Immature natural killer cell (primary cell): ENCODE measurements around the gene CDK14. TPM values are rescaled to one million over a fixed set of nuclear protein-coding genes. Genes with fewer than 3 reads are reported as not detected.

ENCODE experiments used
- DNase-seq, 3 donors: peaks; one replicate each; pipeline ENCODE4 v3.0.0; 2022; ENCODE audit warnings: mixed read lengths in 1 of 3
- H3K27ac Mint-ChIP-seq, 6 donors: one replicate each; pipeline ENCODE4 v1.8.0; 2020; ENCODE audit warnings: mixed read lengths in 6 of 6, mild to moderate bottlenecking in 5 of 6, inconsistent platforms in 4 of 6, moderate library complexity in 3 of 6
- H3K27me3 Mint-ChIP-seq, 3 donors: one replicate each; pipeline ENCODE4 v1.8.0; 2020 to 2021; ENCODE audit warnings: low read depth in 3 of 3, mild to moderate bottlenecking in 3 of 3, mixed read lengths in 3 of 3, moderate library complexity in 3 of 3, inconsistent platforms in 1 of 3
- H3K36me3 Mint-ChIP-seq, 3 donors: one replicate each; pipeline ENCODE4 v1.8.0; 2020; ENCODE audit warnings: mixed read lengths in 3 of 3, inconsistent platforms in 2 of 3, mild to moderate bottlenecking in 2 of 3
- H3K4me1 Mint-ChIP-seq, 2 donors: one replicate each; pipeline ENCODE4 v1.8.0; 2020; ENCODE audit warnings: inconsistent platforms in 2 of 2, mild to moderate bottlenecking in 2 of 2, mixed read lengths in 2 of 2, moderate library complexity in 1 of 2
- H3K4me3 Mint-ChIP-seq, 5 donors: one replicate each; pipeline ENCODE4 v1.8.0; 2020; ENCODE audit warnings: mild to moderate bottlenecking in 5 of 5, mixed read lengths in 5 of 5, inconsistent platforms in 3 of 5, moderate library complexity in 3 of 5
- H3K9me3 Mint-ChIP-seq, 6 donors: one replicate each; pipeline ENCODE4 v1.8.0; 2020; ENCODE audit warnings: mild to moderate bottlenecking in 6 of 6, mixed read lengths in 6 of 6, inconsistent platforms in 4 of 6, moderate library complexity in 3 of 6
- polyA plus RNA-seq, 3 donors: library from polyadenylated mRNA; unstranded; fragments of 300-500 nt; fragmentation: Illumina TruSeq; gene quantifications; one replicate each; pipeline ENCODE4 v1.2.3, GENCODE V29; 2021

The CDK14 gene
- polyA plus RNA-seq, 3 donors from 2014 or later: 0.22 TPM; not detected in 2

- Mint-ChIP-seq H3K4me1 (no peaks in the 10 kb centered on the region), H3K27me3 (peaks cover 0 to 4% (median 2%) of the 10 kb centered on the region in 3 donors), H3K9me3 (peaks cover 0 to 9% (median 2%) of the 10 kb centered on the region in 6 donors), H3K27ac (no peak overlapping the region), H3K4me3 (no peak overlapping the region), H3K36me3 (no peaks in the 10 kb centered on the region)
- no peak for DNase-seq
Measured at GRCh38 chr7:91091631-91092030, 495.5 kb downstream of the CDK14 start.

GRCh38 chr7:91093181-91093580, 497.1 kb downstream of the CDK14 start:
- Mint-ChIP-seq H3K4me1 (no peaks in the 10 kb centered on the region), H3K36me3 (no peaks in the 10 kb centered on the region), H3K27ac (no peak overlapping the region), H3K4me3 (no peak overlapping the region), H3K9me3 (peaks cover 0 to 9% (median 2%) of the 10 kb centered on the region in 6 donors), H3K27me3 (peaks cover 0 to 4% (median 0%) of the 10 kb centered on the region in 3 donors)
- no peak for DNase-seq

- H3K9me3 Mint-ChIP-seq: peaks cover 0 to 9% (median 3%) of the 10 kb centered on the region in 6 donors
- H3K27ac Mint-ChIP-seq: no peak overlapping the region
- no peaks in the 10 kb centered on the region for H3K4me1 Mint-ChIP-seq
- no peak for DNase-seq
- H3K27me3 Mint-ChIP-seq: no peaks in the 10 kb centered on the region
- H3K36me3 Mint-ChIP-seq: no peaks in the 10 kb centered on the region
- no peak overlapping the region for H3K4me3 Mint-ChIP-seq
Measured at GRCh38 chr7:91098566-91098965, 502.4 kb downstream of the CDK14 start.

GRCh38 chr7:91103363-91103762, 507.2 kb downstream of the CDK14 start:
- no peak overlapping the region for H3K27ac Mint-ChIP-seq
- H3K27me3 Mint-ChIP-seq: peaks cover 0 to 2% (median 0%) of the 10 kb centered on the region in 3 donors
- peaks cover 0 to 9% (median 3%) of the 10 kb centered on the region in 6 donors for H3K9me3 Mint-ChIP-seq
- DNase-seq: no peak
- H3K4me3 Mint-ChIP-seq: no peak overlapping the region
- no peaks in the 10 kb centered on the region for H3K36me3 Mint-ChIP-seq
- no peaks in the 10 kb centered on the region for H3K4me1 Mint-ChIP-seq

GRCh38 chr7:91107460-91107859, 511.3 kb downstream of the CDK14 start:
- DNase-seq: no peak
- H3K9me3 Mint-ChIP-seq: peaks cover 1 to 9% (median 4%) of the 10 kb centered on the region in 6 donors
- no peak overlapping the region for H3K27ac Mint-ChIP-seq
- H3K36me3 Mint-ChIP-seq: no peaks in the 10 kb centered on the region
- peaks cover 0 to 2% (median 1%) of the 10 kb centered on the region in 3 donors for H3K27me3 Mint-ChIP-seq
- H3K4me3 Mint-ChIP-seq: no peak overlapping the region
- H3K4me1 Mint-ChIP-seq: no peaks in the 10 kb centered on the region

- Mint-ChIP-seq H3K27me3 (peaks cover 0 to 2% (median 1%) of the 10 kb centered on the region in 3 donors), H3K36me3 (no peaks in the 10 kb centered on the region), H3K27ac (no peak overlapping the region), H3K4me3 (no peak overlapping the region), H3K4me1 (no peaks in the 10 kb centered on the region), H3K9me3 (peaks cover 1 to 9% (median 4%) of the 10 kb centered on the region in 6 donors)
- DNase-seq: no peak
Measured at GRCh38 chr7:91109200-91109599, 513.1 kb downstream of the CDK14 start.

- H3K27me3 Mint-ChIP-seq: peaks cover 0 to 1% (median 0%) of the 10 kb centered on the region in 3 donors
- H3K4me1 Mint-ChIP-seq: no peaks in the 10 kb centered on the region
- no peak for DNase-seq
- no peaks in the 10 kb centered on the region for H3K36me3 Mint-ChIP-seq
- H3K27ac Mint-ChIP-seq: no peak overlapping the region
- H3K9me3 Mint-ChIP-seq: peaks cover 0 to 9% (median 1%) of the 10 kb centered on the region in 6 donors
- H3K4me3 Mint-ChIP-seq: no peak overlapping the region
Measured at GRCh38 chr7:91112902-91113341, 516.8 kb downstream of the CDK14 start.

DNA sequence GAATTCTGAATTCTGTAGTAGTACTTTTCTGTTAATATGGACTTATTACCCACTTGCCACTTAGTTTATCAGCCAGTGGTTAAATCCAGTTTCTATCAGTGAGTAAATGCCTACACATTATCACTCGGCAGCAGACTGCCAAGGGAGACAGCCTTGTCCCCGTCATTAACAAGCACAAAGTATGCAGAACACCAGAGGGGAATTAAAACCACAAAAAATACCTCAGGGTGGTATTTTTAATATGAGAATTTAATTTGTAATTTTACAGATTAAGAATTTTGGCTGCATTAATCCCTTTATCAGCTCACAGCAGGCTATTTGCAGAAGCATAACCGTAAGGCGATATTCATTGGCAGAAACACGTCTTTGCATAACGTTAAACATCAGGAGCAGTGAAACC, 518.1 kb downstream of the CDK14 start:
- H3K36me3 Mint-ChIP-seq: no peaks in the 10 kb centered on the region

DNA sequence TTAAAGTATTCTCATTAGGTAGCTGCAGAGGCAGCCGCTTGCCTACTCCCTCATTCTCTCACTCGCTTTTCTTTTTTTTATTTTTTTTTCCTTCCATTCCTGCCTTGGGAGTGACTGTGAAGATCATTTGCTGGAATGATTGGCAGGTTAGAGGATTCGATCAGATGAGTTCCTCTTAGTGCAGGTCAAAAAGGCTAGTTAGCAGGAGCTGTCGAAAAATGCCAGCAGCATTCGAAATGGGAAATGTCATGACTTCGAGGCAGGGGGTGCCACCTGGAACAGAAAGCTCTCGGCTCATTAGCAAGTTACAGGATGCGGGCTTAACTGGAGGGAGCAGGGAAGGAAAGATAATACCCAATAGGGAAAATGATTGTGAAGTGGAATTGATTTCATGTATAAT, 530.6 kb downstream of the CDK14 start:
- DNase-seq: no peak
- no peaks in the 10 kb centered on the region for H3K4me1 Mint-ChIP-seq
- no peak overlapping the region for H3K4me3 Mint-ChIP-seq
- peaks cover 0 to 3% (median 0%) of the 10 kb centered on the region in 3 donors for H3K36me3 Mint-ChIP-seq
- peaks cover 0 to 5% (median 2%) of the 10 kb centered on the region in 6 donors for H3K9me3 Mint-ChIP-seq
- no peak overlapping the region for H3K27ac Mint-ChIP-seq
- H3K27me3 Mint-ChIP-seq: no peaks in the 10 kb centered on the region

More for the DNA sequence above, 518.1 kb downstream of the CDK14 start:
- Mint-ChIP-seq H3K27me3 (no peaks in the 10 kb centered on the region), H3K9me3 (peaks cover 0 to 7% (median 2%) of the 10 kb centered on the region in 6 donors), H3K4me1 (no peaks in the 10 kb centered on the region), H3K4me3 (no peak overlapping the region), H3K27ac (no peak overlapping the region)
- DNase-seq: no peak

- H3K27me3 Mint-ChIP-seq: no peaks in the 10 kb centered on the region
- H3K4me1 Mint-ChIP-seq: no peaks in the 10 kb centered on the region
- H3K27ac Mint-ChIP-seq: no peak overlapping the region
- H3K4me3 Mint-ChIP-seq: no peak overlapping the region
- no peak for DNase-seq
- H3K9me3 Mint-ChIP-seq: peaks cover 0 to 7% (median 4%) of the 10 kb centered on the region in 6 donors
- peaks cover 0 to 3% (median 0%) of the 10 kb centered on the region in 3 donors for H3K36me3 Mint-ChIP-seq
Measured at GRCh38 chr7:91127325-91127724, 531.2 kb downstream of the CDK14 start.

DNA sequence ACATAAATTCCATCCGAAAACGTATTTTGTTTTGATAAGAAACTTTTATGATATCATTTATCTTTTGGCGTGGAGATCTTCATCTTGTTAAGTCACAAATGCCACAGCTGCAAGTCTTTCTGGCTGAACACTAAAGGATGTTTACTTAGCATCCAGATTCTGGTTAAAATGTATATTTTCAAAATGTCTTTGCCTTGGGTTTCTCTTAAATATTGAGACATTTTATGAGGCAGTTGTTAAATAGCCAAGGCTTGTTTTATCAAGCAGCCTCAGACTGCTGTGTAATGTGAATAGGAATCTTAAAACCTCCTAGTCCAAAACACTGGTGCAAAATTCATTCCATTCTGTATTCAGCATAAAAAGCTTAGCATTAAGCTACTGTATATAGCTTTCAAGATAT, 531.8 kb downstream of the CDK14 start:
- Mint-ChIP-seq H3K4me3 (no peak overlapping the region), H3K27me3 (no peaks in the 10 kb centered on the region), H3K27ac (no peak overlapping the region), H3K36me3 (peaks cover 0 to 3% (median 0%) of the 10 kb centered on the region in 3 donors), H3K4me1 (no peaks in the 10 kb centered on the region), H3K9me3 (peaks cover 0 to 8% (median 2%) of the 10 kb centered on the region in 6 donors)
- no peak for DNase-seq

- Mint-ChIP-seq H3K4me1 (no peaks in the 10 kb centered on the region), H3K27me3 (no peaks in the 10 kb centered on the region), H3K9me3 (peaks cover 0 to 8% (median 2%) of the 10 kb centered on the region in 6 donors), H3K36me3 (no peaks in the 10 kb centered on the region), H3K4me3 (no peak overlapping the region), H3K27ac (no peak overlapping the region)
- DNase-seq: no peak
Measured at GRCh38 chr7:91128683-91129348, 532.7 kb downstream of the CDK14 start.

GRCh38 chr7:91135300-91135699, 539.2 kb downstream of the CDK14 start:
- Mint-ChIP-seq H3K36me3 (no peaks in the 10 kb centered on the region), H3K27ac (no peak overlapping the region), H3K4me1 (no peaks in the 10 kb centered on the region), H3K4me3 (no peak overlapping the region), H3K27me3 (peaks cover 0 to 3% (median 2%) of the 10 kb centered on the region in 3 donors), H3K9me3 (peaks cover 0 to 15% (median 0%) of the 10 kb centered on the region in 6 donors)
- no peak for DNase-seq

- Mint-ChIP-seq H3K4me1 (no peaks in the 10 kb centered on the region), H3K9me3 (peaks cover 0 to 21% (median 0%) of the 10 kb centered on the region in 6 donors), H3K4me3 (no peak overlapping the region)
Measured at GRCh38 chr7:91135703-91136430, 539.7 kb downstream of the CDK14 start.

More at GRCh38 chr7:91135703-91136430, 539.7 kb downstream of the CDK14 start:
- no peak for DNase-seq
- Mint-ChIP-seq H3K36me3 (no peaks in the 10 kb centered on the region), H3K27me3 (peaks cover 0 to 3% (median 2%) of the 10 kb centered on the region in 3 donors), H3K27ac (no peak overlapping the region)
